Liver (tissue), 9 donors: ENCODE data around the gene AKNA. TPM values are rescaled to one million over a fixed set of nuclear protein-coding genes. Genes with fewer than 3 reads are reported as not detected.

Source experiments
- DNase-seq: peaks from one replicate; pipeline ENCODE4 v3.0.0-alpha.2; 2017; ENCODE audit warnings: low spot score
- H3K27ac ChIP-seq, 2 donors: one replicate each; pipeline ENCODE4 v1.7.0; 2013; ENCODE audit warnings: inconsistent platforms in 2 of 2, low read length in 2 of 2, control low read depth in 1 of 2, low read depth in 1 of 2, mild to moderate bottlenecking in 1 of 2
- H3K27me3 ChIP-seq, 4 donors: one replicate each; pipeline versions ENCODE4 v1.6.1 to v1.7.0; 2013; ENCODE audit warnings: low read length in 3 of 4, inconsistent platforms in 1 of 4, mild to moderate bottlenecking in 1 of 4, moderate library complexity in 1 of 4; ENCODE audit not compliant: control insufficient read depth in 4 of 4, insufficient read depth in 4 of 4
- H3K36me3 ChIP-seq, 4 donors: one replicate each; pipeline versions ENCODE4 v1.6.1 to v1.7.0; 2013; ENCODE audit warnings: low read length in 3 of 4, mild to moderate bottlenecking in 3 of 4, low read depth in 1 of 4, moderate library complexity in 1 of 4; ENCODE audit not compliant: control insufficient read depth in 4 of 4, insufficient read depth in 3 of 4
- H3K4me1 ChIP-seq, 4 donors: one replicate each; pipeline versions ENCODE4 v1.6.1 to v1.7.0; 2013; ENCODE audit warnings: low read length in 3 of 4, mild to moderate bottlenecking in 3 of 4, moderate library complexity in 1 of 4; ENCODE audit not compliant: control insufficient read depth in 4 of 4, insufficient read depth in 4 of 4
- H3K4me3 ChIP-seq, 3 donors: one replicate each; pipeline versions ENCODE4 v1.6.1 to v1.7.0; 2013; ENCODE audit warnings: low read length in 3 of 3, control low read depth in 1 of 3, low read depth in 1 of 3, mild to moderate bottlenecking in 1 of 3
- H3K9ac ChIP-seq, 2 donors: one replicate each; pipeline ENCODE4 v1.7.0; 2013; ENCODE audit warnings: low read length in 2 of 2, mild to moderate bottlenecking in 2 of 2, moderate library complexity in 2 of 2, control low read depth in 1 of 2, low read depth in 1 of 2
- H3K9me3 ChIP-seq, 4 donors: one replicate each; pipeline versions ENCODE4 v1.6.1 to v1.7.0; 2013; ENCODE audit warnings: low read length in 3 of 4; ENCODE audit not compliant: control insufficient read depth in 4 of 4
- ATF3 ChIP-seq: IDR thresholded peaks from 2 replicates; pipeline ENCODE4 v1.6.1; 2016; ENCODE audit warnings: antibody characterized with exemption
- EGR1 ChIP-seq, 2 donors: IDR thresholded peaks; 2 replicates each; pipeline ENCODE4 v1.6.1; 2016 to 2018; ENCODE audit warnings: antibody characterized with exemption in 2 of 2, low read depth in 2 of 2
- FOXA1 ChIP-seq: IDR thresholded peaks from 2 replicates; pipeline ENCODE4 v1.6.1; 2016; ENCODE audit warnings: antibody characterized with exemption
- FOXA2 ChIP-seq: IDR thresholded peaks from 2 replicates; pipeline ENCODE4 v1.6.1; 2016; ENCODE audit warnings: antibody characterized with exemption
- GABPA ChIP-seq, 2 donors: IDR thresholded peaks in 1 of 2; conservative IDR thresholded peaks in 1 of 2; 2 replicates each; pipeline ENCODE4 v1.6.1; 2016; ENCODE audit warnings: antibody characterized with exemption in 2 of 2, mild to moderate bottlenecking in 1 of 2, moderate library complexity in 1 of 2
- HNF4A ChIP-seq, 2 donors: conservative IDR thresholded peaks; 2 replicates each; pipeline ENCODE4 v1.6.1; 2016; ENCODE audit warnings: antibody characterized with exemption in 2 of 2, mild to moderate bottlenecking in 2 of 2
- HNF4G ChIP-seq: IDR thresholded peaks from 2 replicates; pipeline ENCODE4 v1.6.1; 2016; ENCODE audit warnings: antibody characterized with exemption
- MAX ChIP-seq: IDR thresholded peaks from 2 replicates; pipeline ENCODE4 v1.6.1; 2016; ENCODE audit warnings: antibody characterized with exemption
- NR2F2 ChIP-seq: IDR thresholded peaks from 2 replicates; pipeline ENCODE4 v1.6.1; 2016; ENCODE audit warnings: antibody characterized with exemption
- RAD21 ChIP-seq, 2 donors: IDR thresholded peaks; 2 replicates each; pipeline ENCODE4 v1.6.1; 2016; ENCODE audit warnings: antibody characterized with exemption in 2 of 2, mild to moderate bottlenecking in 2 of 2
- SP1 ChIP-seq: IDR thresholded peaks from 2 replicates; pipeline ENCODE4 v1.6.1; 2018; ENCODE audit warnings: antibody characterized with exemption, mild to moderate bottlenecking
- TAF1 ChIP-seq: conservative IDR thresholded peaks from 2 replicates; pipeline ENCODE4 v1.6.1; 2016; ENCODE audit warnings: antibody characterized with exemption, mild to moderate bottlenecking
- YY1 ChIP-seq: IDR thresholded peaks from 2 replicates; pipeline ENCODE4 v1.6.1; 2016; ENCODE audit warnings: antibody characterized with exemption, mild to moderate bottlenecking
- WGBS: extraction: QIAGEN DNeasy Blood & Tissue Kit; methylation state at CpG from one replicate; pipeline ENCODE4 v1.1.7; 2013; 5-methylcytosine and 5-hydroxymethylcytosine counted together
- polyA plus RNA-seq, 2 donors: library from polyadenylated mRNA; stranded (reverse) in 1 of 2; unstranded in 1 of 2; fragments of 200-250 nt in 1 of 2; fragments of >200 nt in 1 of 2; fragmentation: Nextera tagmentation in 1 of 2; extraction: Ambion mirVana in 1 of 2; gene quantifications; one replicate each; pipeline versions ENCODE4 v1.2.1 to v1.2.3, GENCODE V29; 2013 to 2015
- total RNA-seq, 2 donors: library from RNA; depleted of rRNA; stranded (reverse); fragments of >200 nt; gene quantifications; one replicate each; pipeline ENCODE4 v1.2.3, GENCODE V29; 2014
- TF ChIP-seq, protein P1 (sequence below): IDR thresholded peaks from 2 replicates; pipeline ENCODE4 v1.6.1; 2016; ENCODE audit warnings: antibody characterized with exemption
- TF ChIP-seq, protein P2 (sequence below): IDR thresholded peaks from 2 replicates; pipeline ENCODE4 v1.6.1; 2016; ENCODE audit warnings: antibody characterized with exemption, mild to moderate bottlenecking
- donor health status: healthy.
- donor health status: healthy.
- donor health status: healthy.
- donor health status: healthy.
- donor health status: healthy.

The AKNA gene
- total and polyA plus RNA-seq, 4 donors: 4.2 to 31.7 (median 6.9) TPM

DNA sequence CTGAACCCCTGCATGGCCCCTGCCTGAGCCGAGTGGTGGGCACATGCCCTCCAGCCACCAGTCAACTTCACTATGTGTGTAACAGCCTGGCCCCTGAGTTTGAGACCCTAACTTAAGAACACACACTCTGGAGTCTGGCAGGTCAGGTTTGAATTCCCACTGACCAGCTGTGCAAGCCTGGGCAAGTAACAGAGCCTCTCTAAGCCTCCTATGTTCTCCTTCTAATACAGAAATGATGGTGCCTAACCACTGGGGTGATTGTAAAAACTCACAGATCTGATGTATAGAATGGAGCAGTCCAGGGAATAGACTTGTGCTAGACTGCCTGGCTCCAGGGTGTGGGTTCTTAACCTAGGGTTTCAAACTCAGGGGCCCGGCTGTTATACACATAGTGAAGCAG is 16.7 kb upstream of the AKNA start:
- Histone ChIP-seq H3K27me3 (no peaks in the 10 kb centered on the region), H3K9ac (no peak overlapping the region), H3K9me3 (no peaks in the 10 kb centered on the region), H3K4me1 (peaks cover 0 to 4% (median 2%) of the 10 kb centered on the region in 4 donors), H3K4me3 (no peak overlapping the region), H3K27ac (no peak overlapping the region), H3K36me3 (no peaks in the 10 kb centered on the region)
- TF ChIP-seq SP1 (no peak), HNF4A (conservative IDR thresholded peaks at IDR 0.05) (no peak), MAX (no peak), ATF3 (no peak), HNF4G (no peak), GABPA (IDR thresholded peaks at IDR 0.05 in 1 of 2, conservative IDR thresholded peaks at IDR 0.05 in 1 of 2) (no peak), FOXA2 (no peak), NR2F2 (no peak), RAD21 (IDR thresholded peaks at IDR 0.05) (no peak), FOXA1 (no peak)
- TF ChIP-seq, protein P1, sequence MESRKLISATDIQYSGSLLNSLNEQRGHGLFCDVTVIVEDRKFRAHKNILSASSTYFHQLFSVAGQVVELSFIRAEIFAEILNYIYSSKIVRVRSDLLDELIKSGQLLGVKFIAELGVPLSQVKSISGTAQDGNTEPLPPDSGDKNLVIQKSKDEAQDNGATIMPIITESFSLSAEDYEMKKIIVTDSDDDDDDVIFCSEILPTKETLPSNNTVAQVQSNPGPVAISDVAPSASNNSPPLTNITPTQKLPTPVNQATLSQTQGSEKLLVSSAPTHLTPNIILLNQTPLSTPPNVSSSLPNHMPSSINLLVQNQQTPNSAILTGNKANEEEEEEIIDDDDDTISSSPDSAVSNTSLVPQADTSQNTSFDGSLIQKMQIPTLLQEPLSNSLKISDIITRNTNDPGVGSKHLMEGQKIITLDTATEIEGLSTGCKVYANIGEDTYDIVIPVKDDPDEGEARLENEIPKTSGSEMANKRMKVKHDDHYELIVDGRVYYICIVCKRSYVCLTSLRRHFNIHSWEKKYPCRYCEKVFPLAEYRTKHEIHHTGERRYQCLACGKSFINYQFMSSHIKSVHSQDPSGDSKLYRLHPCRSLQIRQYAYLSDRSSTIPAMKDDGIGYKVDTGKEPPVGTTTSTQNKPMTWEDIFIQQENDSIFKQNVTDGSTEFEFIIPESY: no peak
- TF ChIP-seq, protein P2, sequence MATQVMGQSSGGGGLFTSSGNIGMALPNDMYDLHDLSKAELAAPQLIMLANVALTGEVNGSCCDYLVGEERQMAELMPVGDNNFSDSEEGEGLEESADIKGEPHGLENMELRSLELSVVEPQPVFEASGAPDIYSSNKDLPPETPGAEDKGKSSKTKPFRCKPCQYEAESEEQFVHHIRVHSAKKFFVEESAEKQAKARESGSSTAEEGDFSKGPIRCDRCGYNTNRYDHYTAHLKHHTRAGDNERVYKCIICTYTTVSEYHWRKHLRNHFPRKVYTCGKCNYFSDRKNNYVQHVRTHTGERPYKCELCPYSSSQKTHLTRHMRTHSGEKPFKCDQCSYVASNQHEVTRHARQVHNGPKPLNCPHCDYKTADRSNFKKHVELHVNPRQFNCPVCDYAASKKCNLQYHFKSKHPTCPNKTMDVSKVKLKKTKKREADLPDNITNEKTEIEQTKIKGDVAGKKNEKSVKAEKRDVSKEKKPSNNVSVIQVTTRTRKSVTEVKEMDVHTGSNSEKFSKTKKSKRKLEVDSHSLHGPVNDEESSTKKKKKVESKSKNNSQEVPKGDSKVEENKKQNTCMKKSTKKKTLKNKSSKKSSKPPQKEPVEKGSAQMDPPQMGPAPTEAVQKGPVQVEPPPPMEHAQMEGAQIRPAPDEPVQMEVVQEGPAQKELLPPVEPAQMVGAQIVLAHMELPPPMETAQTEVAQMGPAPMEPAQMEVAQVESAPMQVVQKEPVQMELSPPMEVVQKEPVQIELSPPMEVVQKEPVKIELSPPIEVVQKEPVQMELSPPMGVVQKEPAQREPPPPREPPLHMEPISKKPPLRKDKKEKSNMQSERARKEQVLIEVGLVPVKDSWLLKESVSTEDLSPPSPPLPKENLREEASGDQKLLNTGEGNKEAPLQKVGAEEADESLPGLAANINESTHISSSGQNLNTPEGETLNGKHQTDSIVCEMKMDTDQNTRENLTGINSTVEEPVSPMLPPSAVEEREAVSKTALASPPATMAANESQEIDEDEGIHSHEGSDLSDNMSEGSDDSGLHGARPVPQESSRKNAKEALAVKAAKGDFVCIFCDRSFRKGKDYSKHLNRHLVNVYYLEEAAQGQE: no peak
- no peak for DNase-seq
- WGBS: 86% methylated on average over 2 of the region's 2 CpGs

DNA sequence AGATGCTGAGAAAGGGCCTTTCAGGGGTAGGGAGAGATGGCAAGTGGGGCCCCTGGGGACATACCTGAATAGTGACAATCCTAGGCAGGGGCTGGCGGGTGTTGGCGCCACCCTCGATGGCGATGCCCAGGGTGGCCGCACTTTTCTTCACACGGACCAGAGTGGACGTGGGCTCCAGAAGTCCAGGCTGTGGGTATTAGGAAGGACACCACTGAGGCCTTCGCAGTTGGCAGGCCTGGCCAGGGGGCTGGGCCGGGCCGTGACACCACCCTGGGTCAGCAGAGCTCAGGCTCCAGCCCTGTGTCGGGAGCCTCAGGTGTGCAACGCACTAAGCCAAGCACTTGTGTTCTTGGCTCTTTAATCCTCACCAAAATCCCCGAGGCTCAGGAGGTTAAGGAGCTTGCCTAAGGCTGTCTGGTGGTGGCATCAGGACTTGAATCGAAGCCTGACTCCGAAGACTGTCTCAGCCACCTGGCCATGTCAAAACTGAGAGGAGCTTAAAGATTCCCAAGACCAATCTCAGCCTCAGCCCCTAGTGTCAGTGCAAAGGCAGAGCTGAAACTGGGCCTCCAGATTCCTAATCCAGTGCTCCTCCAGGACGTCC is 15.5 kb upstream of the AKNA start:
- Histone ChIP-seq H3K27me3 (no peaks in the 10 kb centered on the region), H3K9me3 (no peaks in the 10 kb centered on the region), H3K9ac (no peak overlapping the region), H3K4me3 (no peak overlapping the region), H3K36me3 (no peaks in the 10 kb centered on the region), H3K27ac (no peak overlapping the region), H3K4me1 (peaks cover 0 to 6% (median 3%) of the 10 kb centered on the region in 4 donors)
- 92% methylated on average over 16 of the region's 16 CpGs for WGBS
- no peak for TF ChIP-seq YY1
- TF ChIP-seq TAF1: no peak
- TF ChIP-seq GABPA (IDR thresholded peaks at IDR 0.05 in 1 of 2, conservative IDR thresholded peaks at IDR 0.05 in 1 of 2): no peak
- TF ChIP-seq, protein P1: no peak
- TF ChIP-seq FOXA1: no peak
- no peak for TF ChIP-seq EGR1 (IDR thresholded peaks at IDR 0.05; ENCODE audit: low read depth in 2 of 2)
- no peak for TF ChIP-seq MAX
- TF ChIP-seq ATF3: no peak
- DNase-seq: no peak
